CD4-positive, alpha-beta T cell treated with Interleukin-4 for 1 hour (primary cell): ENCODE measurements around the gene CTNNA1.

ENCODE experiments used
- DNase-seq, 2 donors: peaks; one replicate each; pipeline ENCODE4 v3.0.0-alpha.2; 2020 to 2022

The CTNNA1 gene

DNA sequence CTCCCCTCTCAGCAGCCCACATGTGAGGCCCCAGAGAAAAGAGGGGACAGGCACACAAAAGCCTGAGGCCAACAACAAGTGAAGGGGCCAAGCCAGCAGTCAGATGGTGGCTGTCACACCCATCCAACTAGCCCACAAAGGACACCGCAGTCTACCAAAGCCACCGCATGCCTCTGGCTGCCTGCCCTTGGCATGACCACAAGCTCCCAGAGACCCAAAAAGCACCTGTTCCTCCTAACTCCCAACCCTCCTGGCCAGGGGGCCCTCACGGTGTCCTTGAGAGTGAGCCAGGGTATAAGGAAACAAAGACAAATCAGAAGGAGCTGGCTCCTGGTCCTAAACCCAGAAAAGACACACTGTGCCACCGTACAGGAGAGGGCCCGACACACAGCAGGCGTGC lies 199.7 kb downstream of the CTNNA1 start:
- no peak for DNase-seq

DNA sequence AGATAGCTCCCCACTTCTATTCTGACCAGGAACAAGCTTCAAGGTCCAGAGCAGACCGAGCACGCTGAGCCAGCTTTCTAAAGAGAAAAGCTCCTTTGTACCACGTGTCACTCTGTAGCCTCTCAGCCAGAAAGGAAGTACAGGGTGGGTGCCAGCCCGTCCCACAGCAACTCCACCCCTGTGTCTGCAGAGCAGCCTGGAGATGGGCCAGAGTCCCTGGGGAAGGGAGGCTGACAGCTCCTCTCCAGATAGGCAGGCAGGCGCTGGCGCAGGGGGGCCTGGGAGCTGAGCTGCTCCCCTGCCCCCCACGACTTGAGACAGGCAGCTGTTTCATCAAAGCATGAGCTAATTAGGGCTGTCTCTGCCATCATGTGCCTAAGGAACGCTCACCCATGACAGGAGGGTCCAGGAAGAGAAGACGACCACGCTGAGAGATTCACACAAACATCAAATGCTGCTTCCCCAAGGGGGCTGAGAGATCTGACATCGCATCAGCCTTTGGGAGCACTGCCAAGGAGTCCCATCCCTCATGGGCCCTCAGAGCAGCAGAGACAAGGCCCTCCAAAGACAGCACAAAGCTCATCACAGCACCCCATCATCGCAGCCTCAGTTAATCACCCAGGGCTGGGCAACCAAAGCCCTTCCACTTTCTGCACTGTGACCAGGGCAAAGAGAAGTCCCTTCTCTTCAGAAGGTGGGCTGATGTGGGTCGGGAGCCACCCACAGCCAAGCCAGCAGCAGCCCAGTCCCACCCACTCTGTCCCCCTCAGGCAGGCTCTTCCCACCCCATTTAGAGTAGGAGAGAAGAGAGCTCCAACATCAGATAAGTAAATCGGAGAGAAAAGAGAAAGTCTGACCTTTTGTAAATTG lies 200.4 kb downstream of the CTNNA1 start:
- peak; percentile 17 to 30 for DNase-seq

DNA sequence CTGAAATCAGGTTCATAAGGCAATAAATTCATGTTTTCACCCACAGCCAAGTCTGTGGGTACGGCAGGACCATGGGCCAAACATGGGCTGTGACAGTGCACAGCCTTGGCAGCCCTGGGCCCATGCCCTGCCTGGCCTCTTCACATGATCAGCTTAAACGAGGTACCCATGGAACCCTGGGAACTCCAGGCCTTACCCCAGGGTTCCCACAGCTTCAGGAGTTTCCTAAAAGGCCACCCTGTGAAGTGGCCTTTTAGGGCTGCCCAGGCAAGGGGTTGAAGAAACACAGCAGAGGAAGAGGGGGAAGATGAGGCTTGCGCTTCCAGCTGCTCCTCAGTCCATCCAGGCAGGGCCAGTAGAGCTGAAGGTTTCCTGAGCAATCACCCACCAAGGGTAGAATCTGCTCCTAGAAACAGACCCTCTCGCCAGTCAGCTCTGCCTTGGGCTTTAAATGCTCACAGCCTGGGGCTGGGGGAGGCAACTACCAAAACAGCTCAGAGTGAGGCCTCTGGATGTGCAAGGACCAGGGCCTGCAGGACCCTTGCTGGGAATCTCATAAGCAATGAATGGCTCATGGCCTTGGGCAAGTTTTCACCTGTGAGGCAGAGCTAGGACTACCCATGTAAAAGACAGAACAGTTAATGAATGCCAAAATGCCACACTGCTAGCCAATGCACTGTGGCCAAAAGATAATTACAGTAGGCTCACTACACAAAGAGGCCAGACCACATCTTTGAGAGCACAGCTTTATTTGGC lies 201.2 kb downstream of the CTNNA1 start:
- no peak for DNase-seq

DNA sequence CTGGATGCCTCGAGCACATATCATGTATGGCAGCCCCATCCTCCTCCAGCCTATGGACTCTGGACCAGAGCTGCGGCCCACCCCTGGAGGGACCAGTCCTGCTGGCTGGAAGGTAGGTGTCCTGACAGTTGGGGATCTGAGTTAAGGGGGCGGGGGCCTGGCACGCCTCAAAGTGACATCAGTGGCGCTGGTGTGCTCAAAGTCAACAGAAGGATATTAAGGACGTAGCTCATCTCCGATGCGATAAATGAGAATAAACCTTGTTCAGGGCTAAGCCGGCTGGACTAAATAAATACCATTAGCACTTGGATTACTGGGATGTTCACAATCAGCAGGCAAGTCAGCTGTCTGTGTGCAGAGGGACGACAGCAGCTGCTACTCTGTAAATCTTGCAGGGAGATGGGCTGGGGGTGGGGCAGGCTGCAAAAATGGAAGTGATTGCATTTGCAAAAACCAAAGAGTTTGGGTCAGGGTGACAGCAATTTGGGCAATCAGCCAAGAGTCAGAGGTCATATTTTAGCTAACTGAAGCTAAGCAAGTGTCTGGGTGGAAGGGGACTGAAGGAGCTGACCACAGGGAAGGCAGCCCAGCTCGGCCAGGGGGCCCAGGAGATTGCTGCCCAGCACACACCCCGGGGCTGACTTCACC lies 201.9 kb downstream of the CTNNA1 start:
- no peak for DNase-seq

DNA sequence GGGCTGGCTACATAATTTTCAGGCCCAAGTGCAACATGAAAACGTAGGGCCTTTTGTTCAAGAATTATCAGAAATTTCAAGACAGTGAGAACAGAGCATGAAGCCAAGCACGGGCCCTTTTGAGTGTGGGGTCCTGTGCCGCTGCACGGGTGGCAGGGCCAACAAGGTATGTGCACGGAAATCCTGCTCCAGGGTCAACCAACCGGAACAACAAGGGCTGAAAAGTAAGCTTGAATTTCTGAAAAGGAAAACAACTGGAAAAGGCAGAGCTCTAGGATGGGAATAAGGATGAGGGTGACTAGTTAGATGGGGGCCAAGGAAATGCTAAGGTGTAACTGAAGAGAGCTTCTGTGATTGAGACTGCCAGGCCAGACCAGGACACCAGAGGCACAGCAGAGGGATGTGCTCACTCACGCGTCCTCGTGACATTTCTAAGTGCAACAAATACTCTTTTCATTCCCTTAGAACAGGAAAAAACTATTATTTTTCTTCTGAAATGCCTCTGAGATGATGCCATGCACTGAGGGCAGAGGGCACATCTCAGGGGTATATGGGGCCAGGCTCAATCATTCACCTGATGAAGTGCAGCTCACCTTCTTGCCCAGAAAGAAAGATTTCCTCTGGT lies 202.6 kb downstream of the CTNNA1 start:
- DNase-seq = no peak

DNA sequence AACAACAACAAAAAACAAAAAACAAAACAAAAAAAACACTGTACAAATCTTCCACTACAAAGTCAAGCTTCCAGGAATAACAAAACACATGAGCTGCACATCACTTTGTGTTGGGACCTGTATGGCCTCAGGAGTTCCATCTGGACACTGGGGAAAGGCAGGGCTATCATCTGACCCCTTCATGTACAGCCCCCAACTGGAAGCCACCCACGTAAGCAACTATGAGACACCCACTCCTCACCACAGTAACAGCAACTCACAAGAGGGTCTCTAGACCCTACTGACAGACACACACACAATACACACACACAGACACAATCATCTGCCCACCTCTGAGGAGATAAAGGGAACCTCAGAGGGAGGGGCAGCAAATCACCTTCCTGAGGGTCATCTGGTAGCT lies 203.6 kb downstream of the CTNNA1 start:
- no peak for DNase-seq

DNA sequence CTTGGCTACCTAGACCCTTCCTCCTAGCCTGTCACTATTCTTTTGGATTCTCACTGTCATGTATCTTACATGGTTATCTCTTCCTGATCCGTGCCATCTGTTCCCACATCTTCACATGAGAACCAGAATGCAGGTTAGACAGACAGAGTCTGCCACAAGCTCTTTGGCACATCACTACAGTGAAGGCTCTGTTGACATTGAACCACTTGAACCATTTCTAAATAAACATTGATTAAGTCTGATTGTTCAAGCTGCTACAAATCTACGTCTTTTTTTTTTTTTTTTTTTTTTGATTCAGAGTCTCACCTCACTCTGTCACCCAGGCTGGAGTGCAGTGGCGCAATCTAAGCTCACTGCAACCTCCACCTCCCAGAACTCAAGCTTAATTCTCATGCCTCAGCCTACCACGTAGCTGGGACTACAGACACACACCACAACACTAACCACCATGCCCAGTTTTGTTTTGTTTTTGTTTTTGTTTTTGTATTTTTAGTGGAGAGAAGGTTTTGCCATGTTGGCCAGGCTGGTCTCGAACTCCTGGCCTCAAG lies 207.0 kb downstream of the CTNNA1 start:
- DNase-seq = no peak

DNA sequence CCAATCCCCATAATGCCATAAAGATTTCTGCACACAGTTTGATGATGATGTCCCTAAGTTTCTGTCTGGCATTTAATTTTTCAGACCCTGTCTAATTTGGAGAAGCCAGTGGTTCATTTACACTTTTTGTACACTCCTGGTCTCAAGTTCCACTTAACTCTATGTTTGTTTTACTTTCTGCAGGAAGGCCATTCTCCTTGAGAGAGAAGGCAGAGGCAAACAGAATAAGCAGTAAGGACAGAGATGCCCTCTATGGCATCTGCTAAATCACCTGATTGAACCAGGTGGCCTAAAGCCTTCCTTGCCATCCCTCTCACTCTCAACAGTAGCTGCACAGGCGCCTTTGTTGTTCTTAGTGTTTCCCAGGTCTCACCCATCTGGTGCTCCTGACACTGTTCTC lies 208.0 kb downstream of the CTNNA1 start:
- no peak for DNase-seq

DNA sequence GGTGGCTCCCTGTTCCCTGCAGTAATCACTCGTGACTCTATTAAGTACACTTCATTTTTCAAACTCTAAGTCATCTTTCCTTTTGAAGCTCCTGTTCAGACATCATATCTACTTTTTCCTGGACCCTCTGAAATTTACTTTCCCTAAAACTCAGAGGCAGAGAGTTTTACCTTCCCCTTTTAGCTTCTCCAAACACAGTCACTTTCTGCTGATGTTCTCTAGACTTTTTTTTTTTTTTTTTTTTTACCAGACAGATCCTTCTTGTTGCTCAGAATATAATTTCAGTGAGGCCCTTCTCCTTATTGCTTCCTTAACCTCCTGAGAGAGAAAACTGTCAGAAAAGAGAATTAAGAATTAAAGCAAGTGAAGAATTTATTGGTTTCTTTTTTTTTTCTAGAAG lies 208.5 kb downstream of the CTNNA1 start:
- DNase-seq = no peak

DNA sequence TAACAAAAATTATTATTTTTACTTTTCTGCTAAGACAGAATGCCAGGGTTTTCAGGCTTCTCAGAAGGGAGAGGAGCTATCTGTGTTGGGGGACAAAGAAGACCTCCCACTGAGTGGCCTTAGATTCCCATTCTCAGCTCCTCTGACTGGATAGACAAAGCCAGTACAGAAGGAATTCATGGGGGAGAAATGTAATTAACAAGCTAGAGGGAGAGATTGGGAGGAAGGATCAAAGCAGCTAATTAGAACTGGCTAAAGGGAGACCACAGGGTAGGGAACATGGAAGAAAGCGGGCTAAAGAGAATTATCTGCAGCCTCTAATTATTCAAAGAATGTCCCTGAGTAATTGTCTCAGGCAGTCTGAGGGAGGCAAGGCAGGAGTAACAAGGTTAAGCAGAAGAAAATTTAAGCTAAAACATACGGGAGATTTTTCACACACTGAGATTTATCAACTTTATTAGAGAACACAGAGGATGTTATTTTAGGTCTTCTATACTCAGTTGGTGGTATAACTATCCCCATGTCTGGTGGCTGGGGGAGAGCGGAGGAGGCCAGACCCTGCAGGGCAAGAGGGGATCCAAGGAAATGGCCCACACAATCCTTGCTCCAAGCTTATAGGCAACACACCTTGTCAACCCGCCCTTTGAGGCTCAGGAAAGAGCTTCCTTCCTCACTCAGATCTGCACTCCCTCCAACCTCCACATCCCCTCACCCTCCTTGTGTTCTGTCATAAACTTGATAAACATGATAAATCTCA lies 209.6 kb downstream of the CTNNA1 start:
- no peak for DNase-seq

DNA sequence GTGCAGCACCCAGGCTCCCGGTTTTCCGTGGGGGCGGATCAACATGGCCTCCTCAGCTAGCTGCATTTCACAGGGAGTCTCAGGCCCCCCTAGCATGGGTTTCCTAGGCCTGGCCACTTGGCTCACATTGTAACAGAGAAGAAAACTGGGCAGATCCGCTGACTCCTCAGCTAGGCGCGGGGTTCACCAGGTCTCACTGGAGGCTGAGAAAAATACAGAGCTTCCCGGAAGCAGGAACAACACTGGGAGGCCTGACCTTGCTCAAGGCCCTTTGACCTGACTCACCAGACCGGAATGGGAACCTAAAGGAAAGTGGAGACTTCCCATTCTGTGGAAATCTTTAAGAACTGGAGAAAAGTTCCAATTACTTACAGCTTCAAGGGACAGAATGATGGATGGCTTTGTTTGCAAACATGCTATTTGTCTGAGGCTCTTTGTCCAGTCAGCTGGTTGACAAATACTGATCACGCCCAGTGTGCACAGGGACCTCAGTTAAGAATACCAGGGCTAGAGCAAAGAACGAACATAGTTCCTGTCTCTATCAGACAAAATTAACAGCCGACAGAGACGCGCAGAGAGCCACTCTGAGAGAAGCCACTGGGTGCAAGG lies 210.6 kb downstream of the CTNNA1 start:
- no peak for DNase-seq

DNA sequence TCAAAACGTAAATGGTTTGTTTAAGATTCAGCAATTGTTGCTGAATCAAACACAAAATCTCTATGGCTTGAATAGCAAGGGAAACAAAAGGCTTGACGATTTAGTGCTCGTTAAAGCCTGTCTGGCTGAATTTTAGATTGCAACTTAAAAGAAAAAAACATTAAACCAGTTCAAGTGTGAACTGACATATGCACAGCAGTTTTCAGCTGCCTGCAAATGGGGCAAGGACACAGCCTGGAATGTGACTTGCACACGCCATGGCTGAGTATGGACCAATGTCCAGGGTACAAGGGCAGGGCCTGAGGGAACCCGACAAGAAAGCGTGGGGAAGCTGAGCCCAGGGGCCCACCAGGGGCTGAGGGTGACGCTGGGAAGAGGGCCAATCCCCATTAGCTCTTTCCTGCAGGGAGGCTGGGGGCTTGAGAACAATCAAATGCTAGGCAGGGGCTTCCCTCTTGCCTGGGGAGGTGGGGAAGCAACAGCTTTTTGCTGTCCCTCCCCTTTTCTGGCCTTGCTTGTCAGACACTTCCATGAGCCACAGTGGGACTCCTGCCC lies 211.5 kb downstream of the CTNNA1 start:
- DNase-seq = no peak

DNA sequence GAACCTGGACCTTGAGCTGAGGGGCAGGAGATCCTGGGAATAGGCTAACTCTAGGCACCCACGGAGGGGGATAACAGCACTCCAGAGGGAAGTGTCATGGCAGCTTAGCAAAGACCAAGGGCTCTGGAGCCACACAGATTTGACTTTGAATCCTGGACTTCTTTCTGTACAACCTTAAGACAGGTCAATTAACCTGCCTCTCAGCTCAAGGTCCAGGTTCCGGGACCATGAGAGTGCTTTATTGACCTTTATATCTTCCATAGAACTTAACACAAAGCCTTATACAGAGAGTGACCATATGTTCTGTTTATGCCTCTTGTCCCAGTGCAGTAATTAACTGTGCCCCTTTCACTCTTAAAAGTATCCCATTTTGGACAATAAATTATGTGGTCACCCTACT lies 212.4 kb downstream of the CTNNA1 start:
- no peak for DNase-seq

DNA sequence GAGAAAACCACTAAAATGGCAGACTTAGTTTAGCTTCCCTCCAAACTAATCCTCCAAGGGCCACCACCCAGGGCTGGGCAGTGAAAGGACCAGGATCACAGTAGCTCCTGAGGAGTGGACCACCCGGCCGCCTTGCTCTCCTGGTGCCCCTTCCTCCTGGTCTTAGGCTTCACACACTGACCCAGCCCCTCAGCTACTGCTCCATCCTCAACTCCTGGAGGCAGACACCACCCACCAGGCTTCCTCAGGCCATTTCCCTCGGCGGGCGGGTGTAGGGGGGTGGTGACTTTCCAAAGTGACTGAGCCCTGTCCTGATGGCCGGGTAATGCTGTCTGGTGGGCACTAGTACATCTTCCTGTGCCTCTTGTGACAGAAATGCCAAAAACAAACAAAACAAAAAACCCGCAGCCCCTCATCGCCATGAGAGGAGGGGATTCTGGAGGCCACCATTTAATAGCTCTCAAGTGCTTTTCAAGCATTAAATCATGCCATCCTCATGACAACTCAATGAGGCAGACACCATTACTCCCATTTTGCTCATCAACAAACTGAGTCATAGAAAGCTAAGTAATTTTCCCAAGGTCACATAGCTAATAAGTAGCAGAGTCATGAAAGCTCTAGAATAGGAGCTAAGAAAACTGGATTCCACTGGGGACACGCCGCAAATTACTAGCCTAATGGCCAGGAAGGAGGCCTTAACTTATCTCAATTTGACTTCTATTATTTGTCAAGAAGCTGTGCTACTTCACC lies 213.2 kb downstream of the CTNNA1 start:
- DNase-seq = no peak

DNA sequence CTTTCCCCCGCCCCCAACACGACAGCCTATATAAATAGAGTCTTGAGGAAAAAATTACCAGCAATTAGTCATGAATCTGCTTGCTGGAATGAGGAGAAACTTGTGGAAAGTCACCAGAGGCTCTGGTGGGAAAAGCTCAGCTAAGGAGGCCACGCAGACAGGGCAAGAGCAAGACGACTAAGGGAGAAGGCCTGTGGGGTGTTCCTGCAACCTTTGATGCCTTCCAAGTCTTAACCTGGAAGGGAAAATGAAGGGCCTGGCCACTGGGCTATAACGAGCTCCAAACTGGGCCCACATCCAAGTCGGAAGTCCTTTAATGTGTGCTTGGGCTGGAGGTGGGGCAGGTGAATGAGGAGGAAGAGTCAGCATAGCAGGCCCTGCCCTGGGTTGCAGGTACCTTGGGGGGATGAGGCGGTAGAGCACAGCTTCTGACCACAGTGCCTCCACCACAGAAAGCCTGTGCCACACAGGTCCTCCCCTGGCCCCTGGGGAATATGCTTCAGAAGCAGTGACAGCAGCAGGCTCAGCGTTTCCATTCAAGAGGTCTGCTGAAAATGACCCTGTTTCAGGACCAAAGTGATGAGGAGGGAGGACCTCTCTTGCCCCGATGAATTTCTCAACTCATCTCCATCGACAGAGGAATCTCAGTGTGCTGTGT lies 214.7 kb downstream of the CTNNA1 start:
- no peak for DNase-seq

DNA sequence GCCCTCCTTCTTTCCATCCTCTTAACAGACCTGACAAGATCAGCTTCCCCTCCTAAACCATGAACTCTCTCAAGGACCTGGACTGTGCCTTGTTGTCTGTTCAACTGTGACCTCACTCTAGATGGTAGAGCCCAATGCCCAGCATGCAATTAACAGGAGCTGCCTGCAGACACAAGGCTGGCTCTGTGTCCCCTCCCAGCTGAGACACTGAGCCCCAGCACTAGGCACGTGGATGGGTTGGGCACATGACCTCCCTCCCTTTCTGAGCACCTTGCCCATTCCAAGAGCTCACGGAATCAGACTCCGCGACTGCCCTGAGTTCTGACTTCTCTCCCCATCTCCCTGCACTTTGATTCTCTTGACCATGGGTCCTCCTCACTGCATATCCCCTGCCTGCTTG lies 215.4 kb downstream of the CTNNA1 start:
- DNase-seq = no peak

DNA sequence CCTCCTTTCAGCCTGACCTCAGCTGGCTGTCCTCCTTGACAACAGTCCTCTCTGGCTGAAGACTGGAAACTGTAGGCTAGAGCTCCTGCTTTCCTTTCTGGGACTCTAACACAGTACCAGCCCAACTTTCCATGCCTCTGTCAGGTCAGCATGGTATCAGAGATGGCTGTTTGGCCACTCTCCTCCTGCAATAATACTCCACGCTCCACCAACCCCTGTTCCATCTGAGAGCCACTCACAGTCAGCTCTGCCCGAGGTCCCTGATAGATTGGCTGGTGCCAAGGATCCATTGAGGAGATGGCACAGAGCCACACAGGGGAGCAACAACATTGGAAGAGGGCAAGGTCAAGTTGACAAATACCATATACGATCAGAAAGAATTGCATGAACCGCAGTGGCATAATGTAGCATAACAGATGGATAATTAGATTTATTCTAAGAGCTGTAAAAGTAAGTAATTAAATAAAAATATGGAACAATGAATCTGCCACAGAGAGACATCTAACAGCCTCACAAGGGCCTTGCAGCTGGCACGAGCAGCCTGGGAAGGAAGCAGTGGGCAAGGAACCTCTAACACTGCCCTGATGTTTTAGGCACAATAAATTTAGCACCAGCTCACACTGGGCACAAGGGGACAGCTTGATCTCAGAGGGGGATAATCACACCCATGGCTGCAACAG lies 216.2 kb downstream of the CTNNA1 start:
- DNase-seq = no peak

DNA sequence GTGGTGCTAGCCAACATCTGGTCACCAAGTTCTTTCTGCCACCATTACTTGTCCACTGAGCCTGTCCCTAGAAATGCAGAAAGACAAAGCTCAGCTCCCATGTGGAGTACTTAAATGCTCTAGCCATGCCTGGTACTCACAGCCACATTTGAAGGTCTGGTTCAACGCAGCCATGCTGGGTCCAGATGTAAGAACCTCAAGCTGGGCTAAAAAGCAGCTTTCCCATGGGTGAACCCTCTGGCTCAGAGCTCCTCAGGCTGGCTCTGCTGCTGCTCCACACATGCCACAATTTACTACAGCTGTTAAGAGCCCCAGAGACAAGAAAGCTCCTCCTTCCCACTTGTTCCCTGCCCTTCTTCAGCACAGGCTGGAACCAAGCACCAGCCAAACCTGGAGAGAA lies 219.0 kb downstream of the CTNNA1 start:
- DNase-seq = no peak

DNA sequence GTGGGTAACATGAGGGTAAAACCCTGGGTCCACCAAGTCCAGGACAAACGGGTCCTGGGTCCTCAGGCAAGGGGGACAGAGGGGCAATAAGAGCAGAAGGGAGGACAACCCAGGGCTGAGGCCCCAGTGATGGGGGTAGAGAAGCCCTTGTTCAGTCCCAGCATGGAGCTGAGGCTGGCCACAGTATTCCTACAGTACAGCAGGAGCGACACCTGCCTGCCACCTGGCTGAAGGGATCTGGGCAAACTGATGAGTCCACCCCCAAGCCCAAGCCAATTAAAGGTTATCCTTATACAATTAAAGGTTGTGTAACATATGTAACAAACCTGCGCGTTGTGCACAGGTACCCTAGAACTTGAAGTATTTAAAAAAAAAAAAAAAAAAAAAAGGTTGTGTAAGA lies 219.6 kb downstream of the CTNNA1 start:
- DNase-seq = no peak
